Tibial nerve (tissue), 3 donors: ENCODE results near the gene NCAM1.

Experiments
- EP300 ChIP-seq, 2 donors: sonication (generic); formaldehyde crosslinking; IDR thresholded peaks; one replicate each; pipeline ENCODE4 v1.6.1; 2017; ENCODE audit warnings: antibody characterized with exemption in 2 of 2, mild to moderate bottlenecking in 1 of 2
- POLR2A ChIP-seq, 2 donors: fragments of 450-650 bp; IDR thresholded peaks; one replicate each; pipeline ENCODE4 v1.6.1; 2017; ENCODE audit warnings: antibody characterized with exemption in 2 of 2, mild to moderate bottlenecking in 2 of 2, moderate library complexity in 2 of 2

DNA sequence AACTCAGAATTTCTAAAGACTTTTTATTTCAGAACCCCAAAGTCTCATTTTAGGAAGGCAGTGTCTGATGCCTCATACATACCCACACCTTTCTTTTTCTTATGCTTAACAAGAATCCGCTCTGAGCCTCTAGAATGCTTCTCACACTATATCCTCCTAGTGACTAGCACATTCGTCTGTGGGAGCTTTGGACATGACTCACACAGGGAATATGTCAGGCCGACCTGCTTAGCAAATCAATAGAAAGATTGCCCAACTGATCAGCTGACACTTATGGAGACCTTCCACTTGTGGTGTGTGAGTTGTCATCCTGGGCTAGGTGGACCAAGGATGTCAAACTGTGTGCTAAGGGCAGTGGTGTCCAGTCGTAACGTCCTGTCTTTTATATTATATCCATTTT, 223.3 kb downstream of the NCAM1 start:
- TF ChIP-seq EP300 (IDR thresholded peaks at IDR 0.05) (no peak), POLR2A (IDR thresholded peaks at IDR 0.05) (no peak)
